GM21381 (cell line): Measurements from ENCODE around the gene TTC32.

Experiments used
- ATAC-seq: cut with Tn5 transposase; IDR thresholded peaks from one replicate; pipeline ENCODE4 v1.9.1; 2021; ENCODE audit warnings: mild to moderate bottlenecking, moderate library complexity; ENCODE audit not compliant: unreplicated experiment

TTC32 gene

GRCh38 chr2:19854596-19855541 lies 46.9 kb downstream of the TTC32 start:
- ATAC-seq = no peak

- ATAC-seq = no peak
Measured at GRCh38 chr2:19851116-19851695, 50.6 kb downstream of the TTC32 start.

- no peak for ATAC-seq
Measured at GRCh38 chr2:19850056-19851050, 51.4 kb downstream of the TTC32 start.

GRCh38 chr2:19848952-19849351 lies 52.8 kb downstream of the TTC32 start:
- no peak for ATAC-seq

- ATAC-seq = no peak
Measured at GRCh38 chr2:19848029-19848750, 53.6 kb downstream of the TTC32 start.

GRCh38 chr2:19847486-19847885 lies 54.3 kb downstream of the TTC32 start:
- no peak for ATAC-seq
